ENCODE results near the gene TBC1D1.

Gene TBC1D1

GRCh38 chr4:37993806-37994205 lies 102.9 kb downstream of the TBC1D1 start:
- TF ChIP-seq CTCF (IDR thresholded peaks at IDR 0.05; ENCODE audit: low read depth, low read length): no peak
- no peak overlapping the region for H3K4me3 ChIP-seq (ENCODE audit: low read depth, low read length)

- H3K4me3 ChIP-seq (ENCODE audit: low read depth, low read length): no peak overlapping the region
Observed at GRCh38 chr4:37994569-37994968, 103.7 kb downstream of the TBC1D1 start.

GRCh38 chr4:37995299-37995821 lies 104.5 kb downstream of the TBC1D1 start:
- no peak overlapping the region for H3K4me3 ChIP-seq (ENCODE audit: low read depth, low read length)
- TF ChIP-seq CTCF (IDR thresholded peaks at IDR 0.05; ENCODE audit: low read depth, low read length): no peak

More at GRCh38 chr4:37994569-37994968, 103.7 kb downstream of the TBC1D1 start:
- TF ChIP-seq CTCF (IDR thresholded peaks at IDR 0.05; ENCODE audit: low read depth, low read length): no peak

- H3K4me3 ChIP-seq (ENCODE audit: low read depth, low read length): no peak overlapping the region
- TF ChIP-seq CTCF (IDR thresholded peaks at IDR 0.05; ENCODE audit: low read depth, low read length): no peak
Observed at GRCh38 chr4:37995981-37996775, 105.3 kb downstream of the TBC1D1 start.

- no peak overlapping the region for H3K4me3 ChIP-seq (ENCODE audit: low read depth, low read length)
- no peak for TF ChIP-seq CTCF (IDR thresholded peaks at IDR 0.05; ENCODE audit: low read depth, low read length)
Observed at GRCh38 chr4:37998226-37998625, 107.3 kb downstream of the TBC1D1 start.

GRCh38 chr4:37999000-37999716 lies 108.3 kb downstream of the TBC1D1 start:
- TF ChIP-seq CTCF (IDR thresholded peaks at IDR 0.05; ENCODE audit: low read depth, low read length): no peak

GRCh38 chr4:37999965-38000364 lies 109.1 kb downstream of the TBC1D1 start:
- no peak overlapping the region for H3K4me3 ChIP-seq (ENCODE audit: low read depth, low read length)
- no peak for TF ChIP-seq CTCF (IDR thresholded peaks at IDR 0.05; ENCODE audit: low read depth, low read length)

More at GRCh38 chr4:37999000-37999716, 108.3 kb downstream of the TBC1D1 start:
- no peak overlapping the region for H3K4me3 ChIP-seq (ENCODE audit: low read depth, low read length)

Measured in WI38 (cell line).